GM18907 (cell line): Measurements from ENCODE around the gene FOXK1.

ENCODE experiments used
- ATAC-seq: cut with Tn5 transposase; IDR thresholded peaks from one replicate; pipeline ENCODE4 v1.9.1; 2021; ENCODE audit warnings: mild to moderate bottlenecking, moderate library complexity; ENCODE audit not compliant: unreplicated experiment

Gene FOXK1

DNA sequence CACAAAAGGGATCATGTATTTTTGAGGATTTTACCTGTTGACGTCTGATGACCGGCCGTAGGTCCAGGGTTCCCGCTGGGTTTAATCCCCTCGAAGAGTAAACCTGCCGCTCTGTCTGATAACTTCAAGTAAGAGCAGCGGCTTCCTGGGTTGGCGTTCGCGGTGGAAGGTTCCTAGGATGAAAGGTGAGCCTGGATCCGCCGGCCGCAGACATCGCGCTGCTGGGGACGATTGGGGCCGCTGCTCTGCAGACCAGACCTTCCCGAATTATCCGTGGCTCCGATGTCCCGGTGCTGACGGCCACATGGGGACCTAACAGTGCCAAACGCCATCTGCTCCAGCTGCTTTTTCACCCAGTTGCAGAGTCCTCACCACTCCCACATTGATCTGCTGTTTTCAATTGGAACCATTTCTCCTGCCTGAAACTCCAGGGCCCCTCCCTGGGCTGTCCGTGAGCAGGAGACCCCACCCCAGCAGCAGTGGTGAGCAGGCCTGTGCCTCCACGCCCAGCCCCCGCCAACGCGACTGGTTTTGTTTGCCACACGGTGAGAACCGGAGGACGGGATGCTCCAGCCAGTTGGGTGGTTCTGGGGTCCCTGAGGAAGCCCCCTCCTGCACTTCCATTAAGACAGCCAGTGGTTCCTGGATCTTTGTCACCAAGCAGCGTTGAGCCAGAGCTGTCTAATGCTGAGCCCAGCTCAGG, 81.1 kb downstream of the FOXK1 start:
- no peak for ATAC-seq

DNA sequence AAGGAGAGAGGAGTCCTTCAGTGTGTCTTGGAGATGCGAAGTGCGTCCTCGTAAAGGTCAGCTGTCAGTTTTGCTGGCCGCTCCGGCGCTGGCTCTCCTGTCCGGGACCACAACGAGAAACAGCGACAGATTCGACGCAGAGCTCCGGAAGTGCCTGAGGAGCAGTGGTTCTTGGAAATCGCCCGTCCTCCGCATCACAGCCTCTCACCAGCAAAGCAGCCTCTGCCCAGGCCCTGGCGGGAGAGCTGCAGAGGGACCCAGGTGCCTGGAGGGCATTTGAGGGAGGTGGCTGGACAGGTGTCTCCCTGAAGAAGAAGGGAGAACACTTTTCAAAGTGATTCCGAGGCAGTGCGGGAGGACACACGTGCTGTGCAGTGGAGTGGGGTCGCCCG, 81.7 kb downstream of the FOXK1 start:
- no peak for ATAC-seq

DNA sequence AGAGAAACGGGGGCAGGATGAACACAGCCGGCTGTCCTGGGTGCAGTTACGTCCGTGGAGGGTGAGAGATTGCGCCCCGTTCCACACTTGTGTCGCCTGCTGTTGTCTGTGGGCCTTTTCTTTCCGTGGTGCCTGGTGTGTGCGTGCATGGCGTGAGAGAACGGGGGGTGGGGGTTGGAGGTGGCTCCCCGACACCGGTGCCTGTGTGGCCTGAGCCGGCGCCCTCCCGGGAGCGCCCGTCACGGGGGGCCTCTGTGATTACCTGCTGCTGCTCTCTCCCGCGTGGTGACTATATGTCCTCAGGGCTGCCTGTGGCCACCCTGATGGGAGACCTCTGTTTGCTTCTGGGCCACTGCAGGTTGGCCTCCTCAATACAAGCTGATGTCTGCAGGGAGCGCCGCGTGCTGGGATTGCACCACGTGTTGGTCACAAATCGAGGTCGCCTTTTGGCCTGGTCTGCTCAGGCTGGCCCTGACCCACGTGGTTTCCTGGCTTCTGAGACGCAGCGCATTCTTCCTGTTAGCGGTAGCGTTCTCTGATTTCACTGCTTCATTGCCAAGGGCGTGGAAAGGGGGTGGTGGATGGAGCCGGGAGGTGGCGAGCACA, 82.4 kb downstream of the FOXK1 start:
- no peak for ATAC-seq

DNA sequence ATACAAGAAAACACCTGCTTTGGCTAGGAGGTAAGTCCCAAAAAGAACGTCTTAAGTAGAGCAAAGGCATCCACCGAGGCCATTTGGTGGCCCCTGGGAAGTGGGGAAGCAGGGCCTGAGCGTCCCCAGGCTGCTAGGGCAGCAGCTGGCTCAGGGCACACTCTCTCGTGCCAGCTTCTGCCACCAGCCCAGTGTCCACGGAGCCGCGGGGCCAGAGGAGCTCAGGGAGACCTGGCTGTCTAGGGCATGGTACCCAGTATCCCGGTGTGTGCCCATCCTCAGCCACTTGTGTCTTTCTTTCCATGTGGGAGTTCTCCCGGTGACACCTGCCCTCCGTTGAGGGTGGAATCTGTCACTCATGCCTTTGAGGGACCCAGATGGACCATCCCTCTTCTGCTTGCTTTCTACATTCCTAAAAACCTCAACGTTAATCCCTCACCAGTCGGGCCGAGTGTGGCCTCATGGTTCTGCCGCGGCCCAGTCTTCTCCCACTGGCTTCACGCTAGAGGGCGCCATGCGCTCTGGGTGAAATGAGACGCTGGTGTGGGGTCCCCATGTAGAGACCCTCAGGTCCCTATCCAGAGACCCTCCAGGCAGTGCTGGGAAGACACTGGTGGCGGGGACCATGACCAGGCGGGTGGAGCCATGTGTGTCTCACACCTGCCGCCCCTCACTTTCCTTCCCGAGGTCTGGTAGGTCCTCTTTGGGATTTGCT, 83.8 kb downstream of the FOXK1 start:
- no peak for ATAC-seq

DNA sequence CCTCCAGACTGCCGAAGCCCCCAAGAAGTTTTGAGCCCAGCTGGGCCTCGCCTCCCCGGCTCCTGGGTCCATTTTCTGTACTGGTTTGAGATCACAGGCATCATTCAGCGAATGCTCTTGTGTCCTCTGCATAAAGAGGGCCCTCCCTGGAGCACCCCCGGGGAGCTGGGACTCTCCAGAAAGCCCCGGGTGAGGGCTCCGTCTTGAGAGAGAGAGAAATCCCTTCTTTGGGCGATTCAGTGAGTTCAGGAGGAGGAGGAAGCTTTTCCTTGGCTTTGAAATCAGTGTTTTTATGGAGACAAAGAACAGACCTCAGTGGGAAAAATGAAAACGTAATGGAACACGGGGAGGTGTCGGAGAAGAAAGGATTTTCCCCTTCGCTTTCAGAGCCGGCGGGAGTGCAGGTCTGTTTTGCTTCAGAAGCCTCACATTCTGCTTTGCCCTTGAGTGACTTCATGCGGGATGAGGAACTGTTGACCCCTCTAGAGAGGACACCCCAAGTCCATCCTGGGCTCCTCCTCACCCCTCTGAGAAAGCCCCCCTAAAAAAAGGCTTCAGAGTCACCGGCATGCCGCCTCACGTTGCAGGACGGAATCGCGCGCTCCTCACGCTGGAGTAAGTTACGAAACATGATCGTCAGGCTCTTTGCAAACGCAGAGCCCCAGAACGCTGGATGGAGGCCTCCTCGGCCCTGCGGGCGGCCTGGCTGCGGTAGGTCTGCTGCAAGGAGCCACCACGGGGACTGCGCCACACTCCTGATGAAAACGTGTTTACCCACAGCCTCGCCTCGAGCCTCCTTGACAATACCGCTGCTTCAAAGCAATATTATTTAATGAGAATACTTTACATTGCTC, 84.8 kb downstream of the FOXK1 start:
- no peak for ATAC-seq

DNA sequence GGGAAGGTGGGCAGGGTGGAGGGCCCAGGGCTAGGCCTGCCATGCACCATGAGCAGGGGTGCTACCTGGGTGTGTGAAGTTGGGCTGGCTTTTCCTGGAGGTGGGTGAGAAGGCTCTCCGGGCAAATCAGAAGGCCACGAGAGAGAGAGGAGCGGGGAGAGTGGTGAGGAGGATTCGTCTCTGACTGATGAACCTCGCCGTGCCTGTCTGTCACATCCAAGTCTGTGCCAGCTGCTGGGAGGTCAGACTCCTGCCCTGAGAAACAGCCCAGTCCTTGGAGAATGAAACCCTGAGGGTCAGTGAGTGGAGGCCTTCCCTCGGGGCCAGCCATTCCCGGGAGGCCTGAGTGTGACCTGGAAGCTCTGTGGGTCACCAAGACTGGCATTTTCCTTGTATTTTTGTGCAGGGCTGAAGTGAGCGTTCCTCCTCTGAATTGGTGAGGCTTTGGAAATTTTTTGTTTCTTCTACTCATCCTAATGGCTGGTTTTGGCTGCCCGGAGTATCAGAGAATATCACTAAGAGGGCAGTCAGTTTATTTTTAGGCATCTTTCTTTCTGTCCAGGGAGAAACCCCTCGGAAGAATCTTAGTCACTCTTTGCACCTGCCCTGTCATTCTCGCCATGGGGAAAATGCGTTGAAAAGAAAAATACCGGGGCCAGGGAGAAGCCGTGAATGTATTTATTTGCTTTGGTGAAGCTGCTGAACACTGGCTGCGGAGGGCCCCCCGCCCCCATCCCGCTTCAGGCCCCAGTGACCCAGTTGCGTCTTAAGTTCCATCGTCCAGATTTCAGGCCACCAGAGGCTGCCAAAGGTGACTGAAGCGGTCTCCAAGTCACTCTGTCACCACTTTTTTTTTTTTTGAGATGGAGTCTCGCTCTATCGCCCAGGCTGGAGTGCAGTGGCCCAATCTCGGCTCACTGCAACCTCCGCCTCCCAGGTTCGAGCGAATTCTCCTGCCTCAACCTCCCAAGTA, 86.8 kb downstream of the FOXK1 start:
- ATAC-seq: no peak

DNA sequence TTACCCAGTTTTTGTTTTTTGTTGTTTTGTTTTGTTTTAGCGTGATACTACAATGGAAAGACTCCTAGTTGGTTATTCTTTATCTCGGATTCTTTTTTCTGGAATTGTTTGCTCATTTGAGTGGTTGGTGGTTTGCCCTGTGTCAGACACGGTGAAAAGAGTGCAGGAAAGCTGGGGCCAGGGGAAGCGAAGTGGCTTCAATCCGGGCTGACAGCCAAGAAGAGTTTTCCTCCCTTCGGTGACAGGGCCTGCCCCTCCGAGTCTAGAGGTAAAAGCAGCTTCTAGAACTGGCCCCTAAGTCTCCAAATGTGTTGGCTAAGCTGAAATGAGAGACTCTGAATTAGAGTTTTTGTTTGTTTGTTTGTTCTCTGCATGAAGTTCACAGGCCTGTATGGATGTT, 87.7 kb downstream of the FOXK1 start:
- no peak for ATAC-seq

DNA sequence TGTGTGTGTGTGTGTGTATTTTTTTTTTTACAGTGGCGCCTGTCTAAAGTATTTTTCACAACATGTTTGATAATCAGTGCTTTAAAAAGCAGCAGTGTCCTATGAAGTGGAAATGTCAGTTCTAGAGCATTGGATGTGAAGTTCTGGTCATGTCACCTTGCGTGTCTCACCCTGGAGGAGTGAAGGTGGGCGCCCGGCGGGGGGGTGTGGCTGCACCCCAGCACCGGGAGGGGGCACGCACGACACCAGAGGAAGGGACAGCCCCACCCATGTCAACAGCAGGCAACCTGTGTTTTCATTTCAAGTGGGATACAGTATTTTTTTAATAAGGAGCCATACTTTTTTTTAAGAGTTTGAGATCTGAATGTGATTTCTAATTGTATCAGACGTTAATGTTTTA, 88.8 kb downstream of the FOXK1 start:
- ATAC-seq: no peak

DNA sequence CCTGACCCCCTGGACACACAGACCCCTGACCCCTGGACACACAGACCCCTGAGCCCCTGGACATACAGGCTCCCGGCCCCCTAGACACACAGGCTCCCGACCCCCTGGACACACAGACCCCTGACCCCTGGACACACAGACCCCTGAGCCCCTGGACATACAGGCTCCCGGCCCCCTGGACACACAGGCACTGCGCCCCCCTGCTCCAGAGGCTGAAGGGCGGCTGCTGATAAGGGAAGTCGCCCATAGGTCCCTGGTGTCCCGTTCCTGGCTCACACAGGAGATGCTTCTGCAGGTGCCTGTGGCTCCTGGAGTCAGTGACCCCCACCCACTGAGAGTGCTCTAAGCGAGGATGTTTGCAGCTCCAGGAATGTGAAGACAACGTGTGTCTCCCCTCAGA, 89.6 kb downstream of the FOXK1 start:
- ATAC-seq: no peak

DNA sequence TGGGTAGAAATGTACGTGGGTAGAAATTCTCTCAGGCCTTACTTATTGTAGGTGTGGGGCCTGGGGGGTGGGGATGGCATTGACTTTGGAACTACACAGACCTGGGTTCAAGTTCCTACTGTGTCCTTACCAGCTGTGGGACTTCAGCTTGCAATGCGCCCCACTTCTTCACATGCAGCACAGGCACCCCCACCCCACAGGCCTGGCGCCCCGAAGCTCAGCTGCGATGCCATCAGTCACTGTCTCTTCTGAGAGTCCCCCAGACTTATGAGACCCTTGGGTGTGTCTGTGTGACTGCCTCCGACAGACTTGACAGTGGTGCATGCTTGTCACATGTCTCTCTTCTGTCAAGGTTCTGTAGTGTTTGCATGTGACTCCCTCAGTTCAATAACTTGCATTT, 90.2 kb downstream of the FOXK1 start:
- no peak for ATAC-seq

DNA sequence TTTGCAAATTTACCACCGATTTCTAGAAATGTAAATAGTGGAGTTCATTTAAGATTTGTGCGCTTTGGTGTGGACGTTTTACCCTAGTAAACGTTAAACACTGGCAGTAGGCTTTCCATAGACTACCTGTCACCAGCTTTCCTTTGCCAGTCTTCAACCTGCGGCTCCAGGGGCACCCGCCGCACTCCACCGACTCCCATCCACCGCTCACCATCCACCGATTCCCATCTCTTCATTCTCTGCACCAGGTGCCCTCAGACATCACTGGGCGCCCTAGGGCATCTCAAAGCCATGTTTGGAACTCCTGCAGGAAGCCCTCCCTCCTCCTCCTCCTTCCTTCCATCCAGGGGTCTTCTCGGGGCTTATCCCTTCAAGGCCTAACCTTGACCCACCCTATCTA, 91.9 kb downstream of the FOXK1 start:
- ATAC-seq: no peak

DNA sequence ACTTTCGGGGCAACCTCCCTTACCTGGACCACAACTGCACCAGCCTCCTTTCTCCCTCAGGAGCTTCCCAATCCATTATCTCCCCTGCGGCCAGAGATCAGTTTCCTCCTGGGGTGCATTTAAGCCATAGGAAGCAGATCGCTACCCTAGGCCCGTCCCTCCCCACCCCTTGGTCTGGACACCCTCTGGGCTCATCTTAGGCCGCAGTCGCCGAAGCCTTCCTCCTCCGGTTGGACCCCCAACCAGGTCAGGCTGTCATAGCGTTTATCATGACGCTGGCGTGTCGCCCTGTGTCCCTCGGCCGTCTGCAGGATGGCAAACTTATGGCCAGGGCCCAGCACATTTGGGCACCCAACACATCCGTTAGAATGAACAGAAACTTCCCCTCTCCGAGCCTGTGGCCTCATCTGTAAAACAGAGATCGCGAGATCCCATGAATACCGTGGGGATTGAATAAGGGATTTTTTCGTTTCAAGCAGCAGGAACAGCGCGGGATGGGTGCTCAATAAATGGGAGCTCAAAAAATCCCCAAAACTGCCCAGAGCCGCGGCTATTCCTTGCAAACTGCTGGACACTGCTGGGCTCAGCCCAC, 92.7 kb downstream of the FOXK1 start:
- ATAC-seq: peak; percentile 40

DNA sequence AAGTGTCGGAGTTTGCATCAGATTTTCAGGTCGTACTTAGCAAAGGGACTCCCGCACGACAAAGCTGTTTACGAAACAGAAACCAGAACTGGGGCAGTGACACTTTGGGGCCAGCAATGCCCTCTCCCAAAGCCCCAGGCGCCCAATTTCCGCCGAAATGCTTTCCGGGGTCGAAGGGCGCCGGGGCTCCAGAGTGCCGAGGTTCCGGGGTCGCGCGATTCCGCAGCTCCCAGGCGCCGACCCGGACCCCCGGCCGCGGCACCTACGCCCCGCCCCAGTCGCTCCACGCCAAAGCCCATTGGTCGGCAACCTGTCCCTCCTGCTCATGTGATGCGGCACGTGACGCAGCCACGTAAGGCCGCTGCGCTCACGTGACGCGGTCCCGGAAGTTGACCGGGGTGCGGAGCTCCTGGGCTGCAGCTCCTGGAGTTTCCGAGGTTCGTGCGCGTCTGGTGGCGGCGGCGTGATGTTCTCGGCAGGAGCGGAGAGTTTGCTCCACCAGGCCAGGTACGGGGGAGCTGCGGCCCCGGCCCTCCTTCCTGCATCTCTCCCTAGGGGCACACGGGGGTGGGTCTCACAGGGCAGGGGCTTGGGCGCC, 93.3 kb downstream of the FOXK1 start, which contains the start of gene AP5Z1:
Gene AP5Z1 (plus strand): TSS at position 374 of the 598 bp plus-strand sequence. CDS start 93 bp downstream, at position 467.
- peak; percentile 90 for ATAC-seq

DNA sequence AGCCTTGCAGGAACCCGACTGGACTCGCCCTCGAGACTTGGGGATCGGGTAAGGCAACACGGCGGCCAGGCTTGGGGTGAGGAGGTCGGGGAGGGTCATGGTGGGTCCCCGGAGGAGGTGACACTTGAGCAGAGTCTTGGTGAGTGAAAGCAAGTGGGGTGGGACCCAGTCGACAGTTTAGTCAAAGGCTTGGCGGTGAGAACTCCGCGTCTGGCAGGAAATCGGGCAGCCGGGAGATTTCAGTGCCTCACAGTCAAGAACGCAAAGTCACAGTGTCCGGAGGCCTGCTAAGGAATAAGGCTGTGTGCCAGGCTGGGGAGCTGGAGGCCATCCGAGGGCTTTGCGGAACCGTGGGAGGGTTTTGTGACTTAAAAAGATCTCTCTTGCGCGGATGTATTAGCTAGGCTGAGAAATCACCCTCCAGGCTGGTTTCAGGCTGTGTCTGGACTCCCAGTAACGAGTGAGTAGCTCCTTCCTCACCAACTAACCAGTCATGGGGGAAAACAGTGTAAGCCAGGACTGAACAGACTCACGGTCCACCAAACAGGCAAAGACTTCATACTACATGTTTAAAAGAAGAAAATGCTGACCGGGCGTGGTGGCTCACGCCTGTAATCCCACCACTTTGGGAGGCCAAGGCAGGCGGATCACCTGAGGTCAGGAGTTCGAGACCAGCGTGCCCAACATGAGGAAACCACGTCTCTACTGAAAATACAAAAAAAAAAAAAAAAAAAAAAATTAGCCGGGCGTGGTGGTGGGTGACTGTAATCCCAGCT, 93.9 kb downstream of the FOXK1 start:
- peak; percentile 29 for ATAC-seq

DNA sequence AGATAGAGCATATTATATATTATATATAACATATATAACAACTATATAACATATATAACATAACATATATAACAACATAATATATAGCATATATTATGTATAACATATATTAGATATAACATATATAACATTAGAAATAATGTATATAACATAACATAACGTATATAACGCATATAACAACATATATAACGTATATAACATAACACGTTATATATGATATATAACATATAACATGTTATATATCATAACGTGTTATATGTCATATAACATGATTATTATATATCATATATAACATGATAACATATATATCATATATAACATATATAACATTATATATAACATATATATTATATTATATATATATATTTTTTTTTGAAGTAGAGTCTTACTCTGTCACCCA, 97.0 kb downstream of the FOXK1 start:
- no peak for ATAC-seq

DNA sequence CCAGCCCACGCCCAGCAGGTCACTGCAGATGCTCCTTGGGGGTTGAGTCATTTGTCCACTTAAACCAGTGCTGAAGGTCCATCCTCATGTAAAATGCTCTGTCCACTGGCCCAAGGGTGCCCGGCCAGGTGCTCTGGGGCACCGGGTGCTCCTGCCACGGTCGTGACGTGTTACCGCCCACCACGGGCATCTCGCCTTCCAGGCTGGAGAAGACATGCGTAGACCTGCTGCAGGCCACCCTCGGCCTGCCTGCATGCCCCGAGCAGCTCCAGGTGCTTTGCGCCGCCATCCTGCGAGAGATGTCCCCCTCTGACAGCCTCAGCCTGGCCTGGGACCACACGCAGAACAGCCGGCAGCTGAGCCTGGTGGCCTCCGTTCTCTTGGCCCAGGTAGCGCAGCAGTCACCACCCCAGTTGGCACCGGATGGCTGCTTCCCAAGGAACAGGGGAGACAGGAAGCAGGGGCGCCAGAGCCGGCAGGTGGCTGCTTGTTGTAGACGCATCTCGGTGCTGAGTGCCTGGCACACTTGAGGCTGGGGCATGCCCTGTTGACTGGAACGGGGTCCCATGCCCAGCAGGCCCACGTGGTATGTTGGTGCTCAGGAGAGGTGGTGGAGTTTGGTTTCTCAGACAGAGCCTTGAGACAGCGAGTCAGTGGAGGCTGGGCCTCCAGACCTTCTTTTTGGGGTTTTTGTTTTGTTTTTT, 99.4 kb downstream of the FOXK1 start:
- no peak for ATAC-seq

DNA sequence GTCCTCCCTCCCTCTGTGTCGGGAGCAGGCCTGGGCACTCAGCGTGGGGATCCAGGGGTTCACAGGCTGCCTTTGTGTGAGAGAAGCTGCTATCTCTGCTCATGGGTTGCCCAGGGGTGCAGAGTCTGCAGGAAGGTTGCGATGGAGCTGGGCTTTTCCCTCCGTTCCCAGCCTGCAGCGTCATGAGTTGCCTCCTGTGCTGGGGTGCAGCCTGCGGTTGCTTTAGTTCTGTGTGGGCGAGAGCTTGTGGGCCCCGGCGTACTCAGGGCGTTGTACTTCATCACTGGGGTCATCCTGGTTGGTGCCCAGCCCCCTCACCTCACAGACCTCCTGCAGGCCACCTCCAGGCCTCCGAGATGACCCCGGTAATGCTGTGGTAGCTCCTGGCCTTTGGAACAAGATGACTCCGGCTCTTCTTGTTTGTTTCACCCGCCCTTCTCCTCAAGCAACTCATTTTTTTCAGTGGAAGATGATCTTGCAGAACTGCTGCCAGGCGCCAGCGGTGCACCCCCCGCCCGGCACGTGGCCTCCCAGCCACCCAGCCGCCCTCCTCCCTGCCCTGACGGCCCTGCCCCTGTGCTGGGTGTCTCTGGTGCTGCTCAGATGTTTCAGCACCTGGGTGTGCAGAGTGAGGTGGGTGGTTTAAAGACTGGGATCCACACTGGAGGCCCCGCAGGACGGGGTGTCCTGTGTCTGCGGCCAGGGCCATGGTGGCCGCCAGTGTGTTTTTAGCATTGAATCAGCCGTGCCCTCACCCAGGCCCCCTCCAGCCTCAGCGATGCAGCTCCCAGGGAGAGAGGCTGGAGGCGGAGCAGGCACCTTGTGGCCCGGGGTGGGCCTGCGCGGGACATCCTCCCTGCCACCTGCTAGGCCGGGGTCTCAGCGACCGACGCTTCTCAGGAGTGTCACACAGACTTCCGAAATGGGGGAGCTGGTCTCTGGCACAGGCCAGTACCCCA, 100.5 kb downstream of the FOXK1 start:
- ATAC-seq: no peak
